H1 (cell line): Measurements from ENCODE around the gene CD300LF. TPM values are rescaled to one million over a fixed set of nuclear protein-coding genes. Genes with fewer than 3 reads are reported as not detected.

Source experiments
- CTCF ChIA-PET: fragments of 300-600 bp; sonication (Branson Sonifier 250); formaldehyde crosslinking; loops from one replicate; lab custom pipeline; 2021; ENCODE audit not compliant: partially characterized antibody; lab: Charles Lee
- POLR2A ChIA-PET: fragments of 300-600 bp; sonication (Branson Sonifier 250); formaldehyde crosslinking; loops from one replicate; lab custom pipeline; 2021; ENCODE audit warnings: inconsistent platforms; ENCODE audit not compliant: partially characterized antibody; lab: Charles Lee
- DNase-seq, 2 experiments: peaks; one replicate each; pipeline versions ENCODE4 v3.0.0 to v3.0.0-alpha.2; 2010 to 2022; ENCODE audit warnings: low spot score in 2 of 2, low read depth in 1 of 2, mixed read lengths in 1 of 2
- FAIRE-seq: peaks from 2 replicates; lab custom pipeline; 2011; peaks lifted over from hg19 to GRCh38; lab: Jason Lieb, UNC
- H2AFZ ChIP-seq: 2 replicates; pipeline ENCODE4 v1.8.1; 2012; ENCODE audit warnings: low read length, inconsistent platforms
- H2AK5ac ChIP-seq: 2 replicates; pipeline ENCODE4 v1.6.1; 2013; ENCODE audit warnings: low read depth, low read length
- H2BK120ac ChIP-seq: replicated peaks from 2 replicates; pipeline ENCODE3; 2013; ENCODE audit warnings: low read depth, low read length, inconsistent platforms
- H2BK12ac ChIP-seq: 2 replicates; pipeline ENCODE4 v1.6.1; 2013; ENCODE audit warnings: low read depth, low read length
- H2BK15ac ChIP-seq: 2 replicates; pipeline ENCODE4 v1.6.1; 2013; ENCODE audit warnings: low read length
- H2BK20ac ChIP-seq: 2 replicates; pipeline ENCODE4 v1.6.1; 2013; ENCODE audit warnings: low read length
- H2BK5ac ChIP-seq: 2 replicates; pipeline ENCODE4 v1.6.1; 2013; ENCODE audit warnings: low read depth, low read length
- H3K14ac ChIP-seq: 2 replicates; pipeline ENCODE4 v1.6.1; 2013; ENCODE audit warnings: inconsistent platforms; ENCODE audit not compliant: insufficient read length
- H3K18ac ChIP-seq: 2 replicates; pipeline ENCODE4 v1.6.1; 2013; ENCODE audit warnings: low read length; ENCODE audit errors: extremely low read depth
- H3K23ac ChIP-seq: 2 replicates; pipeline ENCODE4 v1.6.1; 2013; ENCODE audit warnings: inconsistent platforms; ENCODE audit not compliant: insufficient read length
- H3K23me2 ChIP-seq: 2 replicates; pipeline ENCODE4 v1.6.1; 2013; ENCODE audit warnings: low read depth, low read length
- H3K27ac ChIP-seq: 2 replicates; pipeline ENCODE4 v1.6.1; 2011; ENCODE audit warnings: low read depth, low read length, inconsistent platforms
- H3K27me3 ChIP-seq, 4 experiments: replicated peaks in 1 of 4; 1 replicate in 1 of 4; 2 replicates in 3 of 4; pipeline versions ENCODE4 v1.6.1 to v1.8.1; 2011 to 2013; ENCODE audit warnings: low read length in 3 of 4, mild to moderate bottlenecking in 3 of 4, inconsistent platforms in 2 of 4, mixed read lengths in 2 of 4, moderate library complexity in 1 of 4; ENCODE audit not compliant: control insufficient read depth in 3 of 4, insufficient read depth in 3 of 4; ENCODE audit errors: extremely low read depth in 1 of 4
- H3K36me3 ChIP-seq, 4 experiments: 2 replicates each; pipeline versions ENCODE4 v1.6.1 to v1.8.1; 2011 to 2013; ENCODE audit warnings: mild to moderate bottlenecking in 4 of 4, low read length in 3 of 4, moderate library complexity in 2 of 4, control low read depth in 1 of 4, inconsistent platforms in 1 of 4; ENCODE audit not compliant: insufficient read depth in 4 of 4, control insufficient read depth in 2 of 4
- H3K4ac ChIP-seq: replicated peaks from 2 replicates; pipeline ENCODE3; 2013; ENCODE audit warnings: low read length, low read depth, mixed read lengths, inconsistent platforms; ENCODE audit not compliant: insufficient read length
- H3K4me1 ChIP-seq, 4 experiments: replicated peaks in 1 of 4; 1 replicate in 1 of 4; 2 replicates in 3 of 4; pipeline versions ENCODE4 v1.6.1 to v1.8.1; 2011 to 2013; ENCODE audit warnings: low read length in 3 of 4, inconsistent platforms in 2 of 4, mixed read lengths in 1 of 4; ENCODE audit not compliant: insufficient read depth in 4 of 4, control insufficient read depth in 3 of 4
- H3K4me2 ChIP-seq, 2 experiments: 2 replicates each; pipeline versions ENCODE4 v1.6.1 to v1.8.1; 2011 to 2013; ENCODE audit warnings: low read depth in 2 of 2, low read length in 2 of 2, control low read depth in 1 of 2, inconsistent platforms in 1 of 2, mild to moderate bottlenecking in 1 of 2; ENCODE audit not compliant: insufficient read depth in 1 of 2
- H3K4me3 ChIP-seq, 4 experiments: fragments of 200-600, 300-600 bp in 1 of 4; sonication (generic), shearing (Covaris generic), sonication (Bioruptor Twin) in 1 of 4; 2 replicates each; pipeline versions ENCODE4 v1.5.1 to v1.8.1; 2011 to 2016; ENCODE audit warnings: low read length in 4 of 4, low read depth in 3 of 4, control low read depth in 2 of 4, inconsistent platforms in 2 of 4, mild to moderate bottlenecking in 2 of 4, mixed read lengths in 1 of 4, moderate library complexity in 1 of 4; ENCODE audit not compliant: insufficient read depth in 2 of 4; ENCODE audit errors: extremely low read depth in 1 of 4
- H3K56ac ChIP-seq: replicated peaks from 2 replicates; pipeline ENCODE3; 2013; ENCODE audit warnings: low read depth, mild to moderate bottlenecking, mixed read lengths, low read length, inconsistent platforms; ENCODE audit not compliant: insufficient read length
- H3K79me1 ChIP-seq: 2 replicates; pipeline ENCODE4 v1.6.1; 2013; ENCODE audit warnings: low read depth, low read length, control low read depth
- H3K79me2 ChIP-seq, 2 experiments: 2 replicates each; pipeline versions ENCODE4 v1.6.1 to v1.8.1; 2012 to 2013; ENCODE audit warnings: low read length in 2 of 2, mild to moderate bottlenecking in 2 of 2, inconsistent platforms in 1 of 2; ENCODE audit not compliant: insufficient read depth in 2 of 2, control insufficient read depth in 1 of 2
- H3K9ac ChIP-seq, 4 experiments: replicated peaks in 1 of 4; 1 replicate in 1 of 4; 2 replicates in 3 of 4; pipeline versions ENCODE4 v1.6.1 to v1.8.1; 2011 to 2013; ENCODE audit warnings: low read depth in 3 of 4, low read length in 3 of 4, control low read depth in 2 of 4, mild to moderate bottlenecking in 2 of 4, moderate library complexity in 2 of 4, inconsistent platforms in 1 of 4; ENCODE audit errors: extremely low read depth in 1 of 4
- H3K9me3 ChIP-seq, 2 experiments: 2 replicates each; pipeline versions ENCODE4 v1.6.1 to v1.8.1; 2012 to 2013; ENCODE audit warnings: mild to moderate bottlenecking in 2 of 2, moderate library complexity in 2 of 2, control low read depth in 1 of 2, inconsistent platforms in 1 of 2, low read depth in 1 of 2, low read length in 1 of 2, mixed read lengths in 1 of 2; ENCODE audit not compliant: insufficient read depth in 2 of 2
- H4K20me1 ChIP-seq, 2 experiments: replicated peaks in 1 of 2; 2 replicates each; pipeline versions ENCODE3 to v1.8.1; 2011 to 2013; ENCODE audit warnings: inconsistent platforms in 2 of 2, low read length in 2 of 2, mild to moderate bottlenecking in 1 of 2; ENCODE audit not compliant: insufficient read depth in 2 of 2, control insufficient read depth in 1 of 2
- H4K5ac ChIP-seq: 2 replicates; pipeline ENCODE4 v1.6.1; 2013; ENCODE audit warnings: low read length, low read depth, mixed read lengths, inconsistent platforms; ENCODE audit not compliant: insufficient read length
- H4K8ac ChIP-seq: 2 replicates; pipeline ENCODE4 v1.8.0; 2013; ENCODE audit warnings: mild to moderate bottlenecking, moderate library complexity, low read length, inconsistent platforms; ENCODE audit not compliant: insufficient read depth; ENCODE audit errors: extremely low read depth
- H4K91ac ChIP-seq: replicated peaks from 2 replicates; pipeline ENCODE3; 2013; ENCODE audit warnings: low read length, mixed read lengths, inconsistent platforms; ENCODE audit not compliant: insufficient read length
- BRCA1 ChIP-seq: IDR thresholded peaks from 2 replicates; pipeline ENCODE4 v1.6.1; 2012; ENCODE audit warnings: low read depth, low read length, improper control_type of control experiment
- CEBPB ChIP-seq: IDR thresholded peaks from 2 replicates; pipeline ENCODE4 v1.6.1; 2012; ENCODE audit warnings: low read depth, low read length
- EP300 ChIP-seq, 2 experiments: IDR thresholded peaks; 1 replicate in 1 of 2; 2 replicates in 1 of 2; pipeline ENCODE4 v1.6.1; 2011 to 2012; ENCODE audit warnings: low read depth in 2 of 2, low read length in 2 of 2, mild to moderate bottlenecking in 2 of 2, borderline replicate concordance in 1 of 2, inconsistent platforms in 1 of 2, moderate library complexity in 1 of 2
- EZH2 ChIP-seq: fragments of 200-600 bp; sonication (generic); IDR thresholded peaks from 2 replicates; pipeline ENCODE4 v1.7.1; 2012; ENCODE audit warnings: low read depth, mild to moderate bottlenecking, moderate library complexity, low read length, inconsistent platforms; ENCODE audit not compliant: severe bottlenecking
- RFX5 ChIP-seq: IDR thresholded peaks from 2 replicates; pipeline ENCODE4 v1.6.1; 2011; ENCODE audit warnings: low read depth, low read length, improper control_type of control experiment, borderline replicate concordance
- SUZ12 ChIP-seq: fragments of 200-600 bp; sonication (generic); IDR thresholded peaks from 2 replicates; pipeline ENCODE4 v1.6.1; 2012; ENCODE audit warnings: mild to moderate bottlenecking, inconsistent platforms, low read length, moderate library complexity, mixed read lengths
- WGBS, 2 experiments: shearing (Covaris generic) in 1 of 2; methylation state at CpG; one replicate each; pipeline versions ENCODE4 v1.1.6 to v1.1.7; 2013 to 2015; ENCODE audit warnings: low lambda C conversion rate in 2 of 2, mixed read lengths in 2 of 2, inconsistent platforms in 1 of 2, low coverage in 1 of 2, missing lambda C conversion rate in 1 of 2; ENCODE audit not compliant: insufficient replicate concordance in 2 of 2, insufficient coverage in 1 of 2, insufficient read length in 1 of 2; ENCODE audit errors: extremely low coverage in 1 of 2, missing lambda C conversion rate in 1 of 2; 5-methylcytosine and 5-hydroxymethylcytosine counted together
- polyA plus RNA-seq, 7 experiments: library from polyadenylated mRNA; depleted of rRNA in 3 of 7; stranded (reverse) in 5 of 7; unstranded in 2 of 7; fragments of >200 nt in 5 of 7; fragments of 200-250 nt in 2 of 7; gene quantifications; 1 replicate in 5 of 7; 2 replicates in 1 of 7; 4 replicates in 1 of 7; pipeline versions ENCODE4 v1.2.1 to v1.2.3, GENCODE V29; 2011 to 2013; ENCODE audit warnings: missing spikeins in 2 of 7, mixed read lengths in 2 of 7
- total RNA-seq: library from RNA; stranded (reverse); fragmentation: NEBNext Ultra II Directional; extraction: Animal tissue kit (Norgen Biotek cat#: 25700); gene quantifications from 2 replicates; pipeline ENCODE4 v1.2.1, GENCODE V29; 2021
- TF ChIP-seq, protein P1 (sequence below): IDR thresholded peaks from 2 replicates; pipeline ENCODE4 v1.6.1; 2011; ENCODE audit warnings: low read depth, mild to moderate bottlenecking, low read length; ENCODE audit not compliant: insufficient read depth

Gene CD300LF
- total and polyA plus RNA-seq, 2 of the 8 experiments (the other 6 are each of a cell fraction or from before 2014, with no cell fraction given): not detected

DNA sequence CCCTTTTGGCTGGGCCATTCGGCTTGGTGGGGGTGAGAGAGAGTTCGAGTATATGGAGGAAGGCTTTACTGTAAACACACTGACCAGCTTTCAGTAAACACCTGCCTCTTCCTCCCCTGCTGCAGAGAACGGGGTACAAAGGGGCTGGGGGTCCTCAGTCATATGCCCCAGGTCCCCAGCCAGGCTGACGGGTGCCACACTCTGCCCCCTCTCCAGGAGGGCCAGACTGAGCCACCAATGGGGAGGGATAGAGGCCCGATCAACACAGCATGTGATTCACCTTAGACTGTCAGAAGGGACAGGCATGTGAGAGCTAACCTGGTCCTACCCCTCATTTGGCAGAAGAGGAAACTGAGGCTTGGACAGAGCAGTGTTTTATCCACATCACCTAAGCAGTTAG is 48.7 kb upstream of the CD300LF start:
- peaks cover 0 to 48% of the 10 kb centered on the region in 2 experiments; a peak in 2 of 4 replicates for H3K79me2 ChIP-seq

More for the DNA sequence above, 48.7 kb upstream of the CD300LF start:
- peak overlapping the region; percentile 62 for H4K91ac ChIP-seq
- no peak overlapping the region for H3K4me3 ChIP-seq
- WGBS, 2 experiments: 93% methylated on average over 5 of the region's 5 CpGs; no CpG with 5 or more reads in 1 of the 2 experiments
- H3K56ac ChIP-seq: no peak overlapping the region
- DNase-seq: no peak
- H2AK5ac ChIP-seq: peak overlapping the region; percentile 65; the same call in 1 of the 2 replicates
- H3K4ac ChIP-seq: peak overlapping the region; percentile 87
- no peak for FAIRE-seq
- H2BK20ac ChIP-seq: 0 out of 2 replicates have a peak overlapping the region, but pooled peaks have one; percentile 32
- H3K23ac ChIP-seq: no peak overlapping the region
- ChIA-PET POLR2A (interaction anchor here (0.5 to 6.5 kb wide), 4 partner anchors 10 to 98 kb away, joined by 3 to 70 read pairs (median 24); partner anchors contain the start of genes NAT9 and NHERF1), CTCF (interaction anchor here (6.3 to 15.7 kb wide), 4 partner anchors 10 to 24 kb away, joined by 45 to 231 read pairs (median 112); partner anchors contain the start of genes NAT9 and RAB37)
- H3K9ac ChIP-seq: no peak overlapping the region
- H3K4me2 ChIP-seq: peak overlapping the region in 1 of 2 experiments; percentile 59; a peak in 1 of 4 replicates
- peak overlapping the region; percentile 51; the same call in 1 of the 2 replicates for H3K27ac ChIP-seq
- no peak overlapping the region for H2BK12ac ChIP-seq
- no peak overlapping the region; the same call in 1 of the 2 replicates for H4K8ac ChIP-seq
- H3K27me3 ChIP-seq: no peaks in the 10 kb centered on the region
- peaks cover 22% of the 10 kb centered on the region for H3K79me1 ChIP-seq
- no peak overlapping the region for H2BK120ac ChIP-seq
- TF ChIP-seq RFX5 (no peak), SUZ12 (no peak), CEBPB (no peak), EZH2 (no peak), BRCA1 (no peak), EP300 (IDR thresholded peaks at IDR 0.05; ENCODE audit: borderline replicate concordance in 1 of 2, low read depth in 2 of 2, low read length in 2 of 2) (no peak)
- TF ChIP-seq, protein P1, sequence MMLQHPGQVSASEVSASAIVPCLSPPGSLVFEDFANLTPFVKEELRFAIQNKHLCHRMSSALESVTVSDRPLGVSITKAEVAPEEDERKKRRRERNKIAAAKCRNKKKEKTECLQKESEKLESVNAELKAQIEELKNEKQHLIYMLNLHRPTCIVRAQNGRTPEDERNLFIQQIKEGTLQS: no peak
- 0 out of 2 replicates have a peak overlapping the region, but pooled peaks have one; percentile 78 for H2BK5ac ChIP-seq
- H2BK15ac ChIP-seq: no peak overlapping the region
- H4K20me1 ChIP-seq: peaks cover 3 to 14% of the 10 kb centered on the region in 2 experiments
- no peak overlapping the region for H4K5ac ChIP-seq
- peaks cover 0 to 4% (median 0%) of the 10 kb centered on the region in 4 experiments; a peak in 1 of 8 replicates for H3K36me3 ChIP-seq
- H3K4me1 ChIP-seq: peaks cover 10 to 70% (median 52%) of the 10 kb centered on the region in 4 experiments
- no peaks in the 10 kb centered on the region for H3K23me2 ChIP-seq
- no peak overlapping the region for H3K14ac ChIP-seq
- no peak overlapping the region for H2AFZ ChIP-seq
- peak overlapping the region; percentile 75 for H3K18ac ChIP-seq
- no peaks in the 10 kb centered on the region for H3K9me3 ChIP-seq
